NCI-H2196 treated with DMSO at 0.1 percent for 48 hours (cell line): ENCODE data around the gene FAM120B.
"Not testable (repeated sequence)": the region's sequence is repeated elsewhere in the genome, so short reads cannot be mapped to it uniquely, and the experiment has no call there.

Source experiments
- DNase-seq: peaks from one replicate; lab custom pipeline; 2025; ENCODE audit not compliant: unreplicated experiment; lab: John Stamatoyannopoulos, UW

The FAM120B gene

GRCh38 chr6:170297576-170298330 lies 8.8 kb upstream of the FAM120B start:
- no peak for DNase-seq

GRCh38 chr6:170298688-170299087 lies 7.9 kb upstream of the FAM120B start:
- DNase-seq = no peak

GRCh38 chr6:170301184-170301583 lies 5.4 kb upstream of the FAM120B start:
- DNase-seq = no peak

- DNase-seq = no peak
These were observed 694 bp upstream of the FAM120B start for GRCh38 chr6:170305805-170306323.

- DNase-seq = no peak
These were observed 555 bp downstream of the FAM120B start for GRCh38 chr6:170307080-170307545.

- no peak for DNase-seq
These were observed 2.2 kb downstream of the FAM120B start for GRCh38 chr6:170308761-170309160.

- DNase-seq = no peak
These were observed 5.1 kb downstream of the FAM120B start for GRCh38 chr6:170311696-170312095.

GRCh38 chr6:170312876-170313275 lies 6.3 kb downstream of the FAM120B start:
- DNase-seq = no peak

- no peak for DNase-seq
These were observed 7.2 kb downstream of the FAM120B start for GRCh38 chr6:170313716-170314295.

- no peak for DNase-seq
These were observed 8.4 kb downstream of the FAM120B start for GRCh38 chr6:170314983-170315382.

GRCh38 chr6:170316071-170316470 lies 9.5 kb downstream of the FAM120B start:
- no peak for DNase-seq

GRCh38 chr6:170317076-170317475 lies 10.5 kb downstream of the FAM120B start:
- DNase-seq = no peak

GRCh38 chr6:170317718-170318117 lies 11.2 kb downstream of the FAM120B start:
- DNase-seq = no peak

- no peak for DNase-seq
These were observed 22.8 kb downstream of the FAM120B start for GRCh38 chr6:170329321-170329720.

- not testable (repeated sequence) for DNase-seq
These were observed 28.6 kb downstream of the FAM120B start for GRCh38 chr6:170335199-170335598.

- no peak for DNase-seq
These were observed 38.3 kb downstream of the FAM120B start for GRCh38 chr6:170344631-170345576.

- no peak for DNase-seq
These were observed 39.1 kb downstream of the FAM120B start for GRCh38 chr6:170345662-170346061.

GRCh38 chr6:170346649-170347048 lies 40.1 kb downstream of the FAM120B start:
- DNase-seq = no peak

- DNase-seq = no peak
These were observed 40.5 kb downstream of the FAM120B start for GRCh38 chr6:170347091-170347490.

GRCh38 chr6:170347975-170348374 lies 41.4 kb downstream of the FAM120B start:
- DNase-seq = no peak

- not testable (repeated sequence) for DNase-seq
These were observed 44.9 kb downstream of the FAM120B start for GRCh38 chr6:170351456-170351855.
